ENCODE data around the gene PLEKHA5. TPM values are rescaled to one million over a fixed set of nuclear protein-coding genes. Genes with fewer than 3 reads are reported as not detected.

Gene PLEKHA5
- total RNA-seq, 1 donor from 2014 or later = 232 TPM

DNA sequence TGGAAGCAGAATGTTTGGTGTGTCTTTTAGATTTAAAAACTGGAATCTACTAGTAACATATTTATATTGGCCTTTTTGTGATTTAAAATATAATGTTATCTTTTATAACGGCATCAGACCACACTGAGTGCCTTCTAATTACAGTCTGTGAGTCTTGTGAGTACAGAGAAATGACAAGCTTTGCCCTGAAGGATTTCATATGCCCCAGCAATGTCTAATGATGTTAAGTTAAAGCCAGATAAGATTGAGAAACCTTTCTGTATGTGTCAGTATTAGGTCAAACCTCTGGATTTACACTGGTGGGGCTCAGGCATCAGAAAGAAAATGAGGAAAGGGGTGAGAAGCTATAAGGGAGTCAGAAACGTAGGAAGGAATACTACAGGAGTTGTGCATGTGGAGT, 25.2 kb downstream of the PLEKHA5 start:
- peaks cover 36% of the 10 kb centered on the region for H3K36me3 Mint-ChIP-seq (ENCODE audit: insufficient read depth)
- no peak overlapping the region for H3K4me3 Mint-ChIP-seq (ENCODE audit: low read depth)
- H3K27ac Mint-ChIP-seq = peak overlapping the region; percentile 5
- TF ChIP-seq, protein P1, sequence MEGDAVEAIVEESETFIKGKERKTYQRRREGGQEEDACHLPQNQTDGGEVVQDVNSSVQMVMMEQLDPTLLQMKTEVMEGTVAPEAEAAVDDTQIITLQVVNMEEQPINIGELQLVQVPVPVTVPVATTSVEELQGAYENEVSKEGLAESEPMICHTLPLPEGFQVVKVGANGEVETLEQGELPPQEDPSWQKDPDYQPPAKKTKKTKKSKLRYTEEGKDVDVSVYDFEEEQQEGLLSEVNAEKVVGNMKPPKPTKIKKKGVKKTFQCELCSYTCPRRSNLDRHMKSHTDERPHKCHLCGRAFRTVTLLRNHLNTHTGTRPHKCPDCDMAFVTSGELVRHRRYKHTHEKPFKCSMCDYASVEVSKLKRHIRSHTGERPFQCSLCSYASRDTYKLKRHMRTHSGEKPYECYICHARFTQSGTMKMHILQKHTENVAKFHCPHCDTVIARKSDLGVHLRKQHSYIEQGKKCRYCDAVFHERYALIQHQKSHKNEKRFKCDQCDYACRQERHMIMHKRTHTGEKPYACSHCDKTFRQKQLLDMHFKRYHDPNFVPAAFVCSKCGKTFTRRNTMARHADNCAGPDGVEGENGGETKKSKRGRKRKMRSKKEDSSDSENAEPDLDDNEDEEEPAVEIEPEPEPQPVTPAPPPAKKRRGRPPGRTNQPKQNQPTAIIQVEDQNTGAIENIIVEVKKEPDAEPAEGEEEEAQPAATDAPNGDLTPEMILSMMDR (IDR thresholded peaks at IDR 0.05; ENCODE audit: unreplicated experiment) = no peak
- H3K9me3 Mint-ChIP-seq (ENCODE audit: low read depth) = peaks cover 11% of the 10 kb centered on the region
- peaks cover 40% of the 10 kb centered on the region for H3K4me1 Mint-ChIP-seq (ENCODE audit: low read depth)
- no peak for DNase-seq (ENCODE audit: low spot score, unreplicated experiment)
- no peaks in the 10 kb centered on the region for H3K27me3 Mint-ChIP-seq

DNA sequence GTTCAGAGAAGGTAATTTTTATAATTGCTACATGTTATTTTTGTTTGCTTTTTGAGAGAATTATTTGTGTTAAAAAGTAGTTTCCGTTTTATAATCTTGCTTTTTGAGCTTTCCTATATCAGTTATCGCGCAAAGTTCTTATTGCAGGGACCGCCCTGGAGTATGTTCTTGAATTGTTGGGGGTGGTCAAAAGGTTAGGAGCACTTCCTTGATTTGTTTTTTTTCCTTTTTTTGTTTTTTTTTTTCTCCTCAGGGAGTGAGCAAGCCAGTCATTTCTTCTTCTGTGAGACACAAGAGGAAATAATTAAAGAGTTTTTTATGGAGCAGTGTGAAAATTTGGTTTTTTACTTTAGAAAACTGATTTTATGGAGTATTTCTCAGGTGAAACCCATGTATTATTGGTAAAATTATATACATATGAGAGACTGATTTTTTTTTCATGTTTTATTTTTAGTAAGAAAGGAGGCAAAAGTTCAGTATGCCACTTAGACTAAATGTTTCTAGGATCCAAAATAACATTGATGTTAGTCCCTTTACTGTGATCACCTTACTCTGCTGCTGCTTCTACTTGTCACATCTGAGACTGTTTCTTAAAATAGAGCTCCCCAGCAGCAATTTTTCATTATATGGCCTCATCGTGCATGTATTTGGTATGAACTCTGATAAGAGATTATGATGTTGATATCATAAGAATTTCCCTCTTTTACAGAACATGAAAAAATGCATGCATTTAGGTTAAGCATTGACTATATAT, 26.6 kb downstream of the PLEKHA5 start:
- Mint-ChIP-seq H3K9me3 (ENCODE audit: low read depth) (peaks cover 5% of the 10 kb centered on the region), H3K4me3 (ENCODE audit: low read depth) (no peak overlapping the region), H3K36me3 (ENCODE audit: insufficient read depth) (peaks cover 23% of the 10 kb centered on the region), H3K27me3 (no peaks in the 10 kb centered on the region), H3K27ac (peak overlapping the region; percentile 25), H3K4me1 (ENCODE audit: low read depth) (peaks cover 37% of the 10 kb centered on the region)
- TF ChIP-seq, protein P1 (IDR thresholded peaks at IDR 0.05; ENCODE audit: unreplicated experiment) = no peak
- DNase-seq (ENCODE audit: low spot score, unreplicated experiment) = no peak

DNA sequence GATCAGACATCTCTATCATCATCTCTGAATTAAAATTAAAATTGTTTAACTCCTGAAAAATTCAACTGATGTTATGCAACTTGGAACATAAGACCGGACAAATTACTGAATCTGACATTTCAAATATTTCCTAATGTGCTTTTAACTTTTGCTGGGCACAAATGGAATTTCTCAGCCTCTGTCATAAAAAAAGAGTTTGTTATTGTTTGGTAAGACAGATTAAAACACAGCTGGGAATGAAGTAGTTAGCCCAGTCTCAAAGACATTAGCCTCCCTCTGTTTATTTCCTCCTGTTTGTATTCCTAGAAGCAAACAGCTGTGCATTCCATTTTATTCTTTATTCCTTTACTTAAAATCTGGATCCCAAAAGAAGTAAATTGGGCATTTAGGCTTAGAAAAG, 29.4 kb downstream of the PLEKHA5 start:
- Mint-ChIP-seq H3K4me1 (ENCODE audit: low read depth) (peaks cover 51% of the 10 kb centered on the region), H3K27me3 (no peaks in the 10 kb centered on the region), H3K36me3 (ENCODE audit: insufficient read depth) (peaks cover 28% of the 10 kb centered on the region), H3K27ac (peak overlapping the region; percentile 75), H3K9me3 (ENCODE audit: low read depth) (peaks cover 6% of the 10 kb centered on the region), H3K4me3 (ENCODE audit: low read depth) (no peak overlapping the region)
- DNase-seq (ENCODE audit: low spot score, unreplicated experiment) = no peak
- TF ChIP-seq, protein P1 (IDR thresholded peaks at IDR 0.05; ENCODE audit: unreplicated experiment) = no peak

DNA sequence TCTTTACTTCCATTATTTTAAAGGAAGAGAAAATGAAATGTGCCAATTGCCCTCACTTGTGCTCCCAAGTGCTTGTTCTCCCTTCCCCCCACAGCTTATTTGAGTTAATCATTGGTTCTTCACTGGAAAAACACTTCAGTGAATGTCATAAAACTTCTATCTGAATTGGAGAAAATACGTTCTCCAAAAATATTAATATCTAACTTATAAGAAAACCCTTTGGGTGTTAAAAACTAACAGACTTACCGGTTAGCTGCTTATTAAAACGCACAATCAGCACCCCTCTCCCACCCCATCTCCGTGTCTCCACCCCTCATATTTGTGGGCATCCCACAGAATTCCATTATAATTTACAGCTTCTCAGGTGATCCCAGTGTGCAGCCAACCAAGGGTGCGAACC, 31.7 kb downstream of the PLEKHA5 start:
- Mint-ChIP-seq H3K4me3 (ENCODE audit: low read depth) (no peak overlapping the region), H3K27ac (no peak overlapping the region), H3K4me1 (ENCODE audit: low read depth) (peaks cover 55% of the 10 kb centered on the region), H3K36me3 (ENCODE audit: insufficient read depth) (peaks cover 31% of the 10 kb centered on the region), H3K27me3 (no peaks in the 10 kb centered on the region), H3K9me3 (ENCODE audit: low read depth) (peaks cover 6% of the 10 kb centered on the region)
- TF ChIP-seq, protein P1 (IDR thresholded peaks at IDR 0.05; ENCODE audit: unreplicated experiment) = no peak
- no peak for DNase-seq (ENCODE audit: low spot score, unreplicated experiment)

DNA sequence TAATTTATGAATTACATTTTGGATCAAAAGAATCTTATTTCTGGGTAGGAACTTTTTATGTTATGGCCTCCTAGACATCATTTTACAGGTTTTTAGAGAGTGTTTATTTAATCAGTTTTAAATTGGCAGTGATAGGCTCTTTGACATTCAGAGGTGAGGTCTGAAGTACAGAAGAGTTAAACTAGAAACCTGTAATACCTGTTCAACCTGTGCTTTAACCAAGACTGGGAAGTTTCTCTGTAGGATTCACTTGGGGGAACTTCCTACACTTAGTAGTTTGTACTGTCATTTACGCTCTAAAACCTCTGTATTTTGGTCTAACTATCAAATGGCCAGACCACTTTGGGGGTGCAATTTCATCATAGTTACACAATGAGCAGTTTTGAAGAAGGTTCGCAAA, 35.9 kb downstream of the PLEKHA5 start:
- H3K4me3 Mint-ChIP-seq (ENCODE audit: low read depth) = no peak overlapping the region
- peak overlapping the region; percentile 18 for H3K27ac Mint-ChIP-seq
- H3K27me3 Mint-ChIP-seq = no peaks in the 10 kb centered on the region
- peaks cover 23% of the 10 kb centered on the region for H3K36me3 Mint-ChIP-seq (ENCODE audit: insufficient read depth)
- DNase-seq (ENCODE audit: low spot score, unreplicated experiment) = no peak
- TF ChIP-seq, protein P1 (IDR thresholded peaks at IDR 0.05; ENCODE audit: unreplicated experiment) = no peak
- peaks cover 67% of the 10 kb centered on the region for H3K4me1 Mint-ChIP-seq (ENCODE audit: low read depth)
- peaks cover 6% of the 10 kb centered on the region for H3K9me3 Mint-ChIP-seq (ENCODE audit: low read depth)
